HepG2 (cell line): ENCODE measurements around the gene PGPEP1. TPM values are rescaled to one million over a fixed set of nuclear protein-coding genes. Genes with fewer than 3 reads are reported as not detected.

Source experiments
- ATAC-seq: fragments of 200-7000 bp; cut with Tn5 transposase; 3 replicates; pipeline ENCODE4 v1.9.1; 2020; ENCODE audit warnings: mild to moderate bottlenecking, moderate library complexity
- BruUV-seq: library from RNA; stranded (reverse); fragments of 400-500 nt; replicated peaks from 2 replicates; lab custom pipeline; 2021; lab: Mats Ljungman, UMichigan
- CTCF ChIA-PET: fragments of 300-600 bp; formaldehyde crosslinking; extraction: SDS; loops from one replicate; lab custom pipeline; 2021; ENCODE audit warnings: low total read pairs, inconsistent platforms, low intra/inter-chr PET ratio; lab: Yijun Ruan, JAX
- POLR2A ChIA-PET: fragments of 350-600 bp; sonication (Branson Sonifier 250); formaldehyde crosslinking; loops from one replicate; lab custom pipeline; 2020; ENCODE audit warnings: antibody characterized with exemption, inconsistent platforms; lab: Yijun Ruan, JAX
- DNase-seq: peaks from one replicate; pipeline ENCODE4 v3.0.0-alpha.2; 2015; ENCODE audit warnings: low spot score
- FAIRE-seq: peaks from 3 replicates; lab custom pipeline; 2011; peaks lifted over from hg19 to GRCh38; lab: Jason Lieb, UNC
- H2AFZ ChIP-seq: one replicate; pipeline ENCODE4 v1.6.1; 2011; ENCODE audit warnings: low read length, inconsistent platforms
- H3K27ac ChIP-seq: fragments of 300-600 bp; 3 replicates; pipeline ENCODE4 v1.8.0; 2011; ENCODE audit warnings: mixed run types, mild to moderate bottlenecking, mixed read lengths, low read length, inconsistent platforms; ENCODE audit not compliant: insufficient read depth; ENCODE audit errors: extremely low read length
- H3K27me3 ChIP-seq, 2 experiments: fragments of 200-600 bp in 1 of 2; 2 replicates in 1 of 2; 3 replicates in 1 of 2; pipeline versions ENCODE4 v1.6.0 to v1.8.0; 2011; ENCODE audit warnings: low read length in 2 of 2, mild to moderate bottlenecking in 2 of 2, moderate library complexity in 2 of 2, inconsistent platforms in 1 of 2; ENCODE audit not compliant: insufficient read depth in 2 of 2, control insufficient read depth in 1 of 2
- H3K36me3 ChIP-seq, 2 experiments: fragments of 200-600 bp in 1 of 2; replicated peaks in 1 of 2; 2 replicates in 1 of 2; 3 replicates in 1 of 2; pipeline versions ENCODE4 v1.5.1 to v1.8.0; 2011; ENCODE audit warnings: low read length in 2 of 2, inconsistent platforms in 1 of 2; ENCODE audit not compliant: insufficient read depth in 2 of 2, control insufficient read depth in 1 of 2
- H3K4me1 ChIP-seq: 2 replicates; pipeline ENCODE4 v1.5.1; 2012; ENCODE audit warnings: low read length, inconsistent platforms; ENCODE audit not compliant: insufficient read depth
- H3K4me2 ChIP-seq: 2 replicates; pipeline ENCODE4 v1.6.0; 2011; ENCODE audit warnings: low read depth, low read length, inconsistent platforms
- H3K4me3 ChIP-seq, 3 experiments: fragments of 200-600 bp in 1 of 3; sonication (generic), shearing (Covaris generic) in 1 of 3; replicated peaks in 1 of 3; 2 replicates each; pipeline ENCODE4 v1.5.1; 2011 to 2016; ENCODE audit warnings: low read length in 3 of 3, inconsistent platforms in 2 of 3, low read depth in 2 of 3, mild to moderate bottlenecking in 2 of 3, control low read depth in 1 of 3, mixed read lengths in 1 of 3; ENCODE audit not compliant: insufficient read depth in 1 of 3
- H3K79me2 ChIP-seq: one replicate; pipeline ENCODE4 v1.6.1; 2011; ENCODE audit warnings: low read length, inconsistent platforms; ENCODE audit not compliant: insufficient read depth
- H3K9ac ChIP-seq: 2 replicates; pipeline ENCODE4 v1.6.0; 2011; ENCODE audit warnings: mild to moderate bottlenecking, low read depth, low read length, inconsistent platforms; ENCODE audit not compliant: insufficient read depth
- H3K9me3 ChIP-seq: 2 replicates; pipeline ENCODE4 v1.5.1; 2012; ENCODE audit warnings: mild to moderate bottlenecking, low read length
- H4K20me1 ChIP-seq: 2 replicates; pipeline ENCODE4 v1.6.0; 2011; ENCODE audit warnings: inconsistent platforms, mild to moderate bottlenecking, low read length, moderate library complexity; ENCODE audit not compliant: insufficient read depth
- HDAC1 ChIP-seq: sonication (generic); formaldehyde crosslinking; IDR thresholded peaks from 2 replicates; pipeline ENCODE4 v1.5.1; 2020; ENCODE audit warnings: mild to moderate bottlenecking, missing genetic modification reagents
- HDAC6 ChIP-seq: fragments of 200-600 bp; sonication (generic); IDR thresholded peaks from 2 replicates; pipeline ENCODE4 v1.7.0; 2017; ENCODE audit warnings: mild to moderate bottlenecking, antibody characterized with exemption, low read length, low read depth
- SRF ChIP-seq: IDR thresholded peaks from 2 replicates; pipeline ENCODE4 v1.6.1; 2011; ENCODE audit warnings: mild to moderate bottlenecking, low read depth, low read length, moderate library complexity
- SRSF1 ChIP-seq: fragments of 200-400 bp; formaldehyde crosslinking; optimal IDR thresholded peaks from 2 replicates; pipeline ENCODE3; 2017; ENCODE audit warnings: mild to moderate bottlenecking, low read depth, low read length, moderate library complexity
- ZKSCAN5 ChIP-seq: sonication (generic); formaldehyde crosslinking; IDR thresholded peaks from 2 replicates; pipeline ENCODE4 v1.5.1; 2020; ENCODE audit warnings: mild to moderate bottlenecking, missing genetic modification reagents
- ZNF121 ChIP-seq: sonication (generic); formaldehyde crosslinking; IDR thresholded peaks from 2 replicates; pipeline ENCODE4 v1.5.0; 2020; ENCODE audit warnings: mild to moderate bottlenecking, missing genetic modification reagents
- ZNF782 ChIP-seq: sonication (generic); formaldehyde crosslinking; IDR thresholded peaks from 2 replicates; pipeline ENCODE4 v1.4.0; 2020; ENCODE audit warnings: missing genetic modification reagents, mild to moderate bottlenecking, borderline replicate concordance
- WGBS: methylation state at CpG from one replicate; pipeline ENCODE4 v1.1.6; 2017; ENCODE audit warnings: low lambda C conversion rate; 5-methylcytosine and 5-hydroxymethylcytosine counted together
- in situ Hi-C: cut with HindIII; loops from 2 replicates; pipeline ENCODE4 v1.10.0; 2017; ENCODE audit warnings: low pct_unique_long_range_greater_than_20kb; ENCODE audit not compliant: extremely low pct_ligation_motif_present
- intact Hi-C: fragments of 100-400 bp; cut with micrococcal nuclease; formaldehyde crosslinking; loops from one replicate; pipeline ENCODE4 v1.10.0; 2022; ENCODE audit not compliant: unreplicated experiment
- polyA plus RNA-seq, 8 experiments: library from polyadenylated mRNA; depleted of rRNA in 3 of 8; stranded (reverse) in 7 of 8; unstranded in 1 of 8; fragments of >200 nt; fragmentation: Illumina TruSeq in 4 of 8; extraction: Trizol in 4 of 8; gene quantifications; 2 replicates each; pipeline versions ENCODE4 v1.2.1 to v1.2.3, GENCODE V29; 2011 to 2016; ENCODE audit warnings: low read depth in 4 of 8, missing spikeins in 1 of 8, mixed read lengths in 1 of 8; ENCODE audit not compliant: insufficient read depth in 1 of 8
- total RNA-seq, 5 experiments: library from RNA; depleted of rRNA; stranded (reverse); fragments of >200 nt; fragmentation: Illumina TruSeq; extraction: Trizol; gene quantifications; 2 replicates each; pipeline ENCODE4 v1.2.3, GENCODE V29; 2016; ENCODE audit warnings: low read depth in 1 of 5
- TF ChIP-seq, protein P1 (sequence below): sonication (generic); formaldehyde crosslinking; IDR thresholded peaks from 2 replicates; pipeline ENCODE4 v1.5.0; 2020; ENCODE audit warnings: mild to moderate bottlenecking, missing genetic modification reagents
- TF ChIP-seq, protein P2 (sequence below): sonication (generic); formaldehyde crosslinking; IDR thresholded peaks from 2 replicates; pipeline ENCODE4 v1.5.0; 2020; ENCODE audit warnings: missing genetic modification reagents
- TF ChIP-seq, protein P3 (sequence below): sonication (generic); formaldehyde crosslinking; IDR thresholded peaks from 2 replicates; pipeline ENCODE4 v1.8.0; 2022; ENCODE audit warnings: mild to moderate bottlenecking, missing genetic modification reagents, moderate library complexity
- TF ChIP-seq, protein P4 (sequence below): sonication (generic); formaldehyde crosslinking; IDR thresholded peaks from 2 replicates; pipeline ENCODE4 v1.5.1; 2020; ENCODE audit warnings: mild to moderate bottlenecking, moderate library complexity, missing genetic modification reagents
- TF ChIP-seq, protein P5 (sequence below): sonication (generic); formaldehyde crosslinking; IDR thresholded peaks from 2 replicates; pipeline ENCODE4 v1.8.0; 2022; ENCODE audit warnings: mild to moderate bottlenecking, missing genetic modification reagents, borderline replicate concordance
- TF ChIP-seq, protein P6 (sequence below): sonication (generic); formaldehyde crosslinking; IDR thresholded peaks from 2 replicates; pipeline ENCODE4 v1.8.0; 2022; ENCODE audit warnings: mild to moderate bottlenecking, missing genetic modification reagents; ENCODE audit not compliant: insufficient replicate concordance

Gene PGPEP1
- total and polyA plus RNA-seq, 2 of the 13 experiments (the other 11 are each of a cell fraction or from before 2014, with no cell fraction given): 53.1 to 56.6 TPM

DNA sequence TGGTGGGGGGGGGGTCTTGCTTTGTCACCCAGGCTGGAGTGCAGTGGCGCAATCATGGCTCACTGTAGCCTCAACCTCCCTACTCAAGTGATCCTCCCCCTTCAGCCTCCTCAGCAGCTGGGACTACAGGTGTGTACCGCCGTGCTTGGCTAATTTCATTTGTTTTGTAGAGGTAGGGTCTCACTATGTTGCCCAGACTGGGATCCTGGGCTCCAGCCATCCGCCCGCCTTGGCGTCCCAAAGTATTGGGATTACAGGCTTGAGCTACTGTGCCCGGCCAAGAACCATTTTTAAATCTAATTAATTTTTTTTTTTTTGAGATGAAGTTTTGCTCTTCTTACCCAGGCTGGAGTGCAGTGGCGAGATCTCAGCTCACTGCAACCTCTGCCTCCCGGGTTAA, 40.7 kb upstream of the PGPEP1 start:
- in situ Hi-C loops: no loop called here
- H3K9me3 ChIP-seq: no peaks in the 10 kb centered on the region
- no peak overlapping the region for H2AFZ ChIP-seq
- no TSS peak for BruUV-seq
- 76% methylated on average over 9 of the region's 9 CpGs for WGBS
- no peaks in the 10 kb centered on the region for H3K36me3 ChIP-seq
- DNase-seq: no peak
- TF ChIP-seq HDAC6 (no peak), ZNF121 (CRISPR knock-in tag) (peak; percentile 88), SRF (no peak), ZNF782 (CRISPR knock-in tag) (no peak), SRSF1 (no peak), HDAC1 (no peak), ZKSCAN5 (CRISPR knock-in tag) (no peak)
- TF ChIP-seq, protein P1, sequence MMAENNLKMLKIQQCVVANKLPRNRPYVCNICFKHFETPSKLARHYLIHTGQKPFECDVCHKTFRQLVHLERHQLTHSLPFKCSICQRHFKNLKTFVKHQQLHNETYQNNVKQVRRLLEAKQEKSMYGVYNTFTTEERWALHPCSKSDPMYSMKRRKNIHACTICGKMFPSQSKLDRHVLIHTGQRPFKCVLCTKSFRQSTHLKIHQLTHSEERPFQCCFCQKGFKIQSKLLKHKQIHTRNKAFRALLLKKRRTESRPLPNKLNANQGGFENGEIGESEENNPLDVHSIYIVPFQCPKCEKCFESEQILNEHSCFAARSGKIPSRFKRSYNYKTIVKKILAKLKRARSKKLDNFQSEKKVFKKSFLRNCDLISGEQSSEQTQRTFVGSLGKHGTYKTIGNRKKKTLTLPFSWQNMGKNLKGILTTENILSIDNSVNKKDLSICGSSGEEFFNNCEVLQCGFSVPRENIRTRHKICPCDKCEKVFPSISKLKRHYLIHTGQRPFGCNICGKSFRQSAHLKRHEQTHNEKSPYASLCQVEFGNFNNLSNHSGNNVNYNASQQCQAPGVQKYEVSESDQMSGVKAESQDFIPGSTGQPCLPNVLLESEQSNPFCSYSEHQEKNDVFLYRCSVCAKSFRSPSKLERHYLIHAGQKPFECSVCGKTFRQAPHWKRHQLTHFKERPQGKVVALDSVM: peak; percentile 22; the same call in 1 of the 2 replicates
- TF ChIP-seq, protein P2, sequence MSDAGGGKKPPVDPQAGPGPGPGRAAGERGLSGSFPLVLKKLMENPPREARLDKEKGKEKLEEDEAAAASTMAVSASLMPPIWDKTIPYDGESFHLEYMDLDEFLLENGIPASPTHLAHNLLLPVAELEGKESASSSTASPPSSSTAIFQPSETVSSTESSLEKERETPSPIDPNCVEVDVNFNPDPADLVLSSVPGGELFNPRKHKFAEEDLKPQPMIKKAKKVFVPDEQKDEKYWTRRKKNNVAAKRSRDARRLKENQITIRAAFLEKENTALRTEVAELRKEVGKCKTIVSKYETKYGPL (CRISPR knock-in tag): no peak
- TF ChIP-seq, protein P3, sequence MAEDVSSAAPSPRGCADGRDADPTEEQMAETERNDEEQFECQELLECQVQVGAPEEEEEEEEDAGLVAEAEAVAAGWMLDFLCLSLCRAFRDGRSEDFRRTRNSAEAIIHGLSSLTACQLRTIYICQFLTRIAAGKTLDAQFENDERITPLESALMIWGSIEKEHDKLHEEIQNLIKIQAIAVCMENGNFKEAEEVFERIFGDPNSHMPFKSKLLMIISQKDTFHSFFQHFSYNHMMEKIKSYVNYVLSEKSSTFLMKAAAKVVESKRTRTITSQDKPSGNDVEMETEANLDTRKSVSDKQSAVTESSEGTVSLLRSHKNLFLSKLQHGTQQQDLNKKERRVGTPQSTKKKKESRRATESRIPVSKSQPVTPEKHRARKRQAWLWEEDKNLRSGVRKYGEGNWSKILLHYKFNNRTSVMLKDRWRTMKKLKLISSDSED (CRISPR knock-in tag): no peak
- TF ChIP-seq, protein P4, sequence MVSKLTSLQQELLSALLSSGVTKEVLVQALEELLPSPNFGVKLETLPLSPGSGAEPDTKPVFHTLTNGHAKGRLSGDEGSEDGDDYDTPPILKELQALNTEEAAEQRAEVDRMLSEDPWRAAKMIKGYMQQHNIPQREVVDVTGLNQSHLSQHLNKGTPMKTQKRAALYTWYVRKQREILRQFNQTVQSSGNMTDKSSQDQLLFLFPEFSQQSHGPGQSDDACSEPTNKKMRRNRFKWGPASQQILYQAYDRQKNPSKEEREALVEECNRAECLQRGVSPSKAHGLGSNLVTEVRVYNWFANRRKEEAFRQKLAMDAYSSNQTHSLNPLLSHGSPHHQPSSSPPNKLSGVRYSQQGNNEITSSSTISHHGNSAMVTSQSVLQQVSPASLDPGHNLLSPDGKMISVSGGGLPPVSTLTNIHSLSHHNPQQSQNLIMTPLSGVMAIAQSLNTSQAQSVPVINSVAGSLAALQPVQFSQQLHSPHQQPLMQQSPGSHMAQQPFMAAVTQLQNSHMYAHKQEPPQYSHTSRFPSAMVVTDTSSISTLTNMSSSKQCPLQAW (CRISPR knock-in tag): no peak
- TF ChIP-seq, protein P5, sequence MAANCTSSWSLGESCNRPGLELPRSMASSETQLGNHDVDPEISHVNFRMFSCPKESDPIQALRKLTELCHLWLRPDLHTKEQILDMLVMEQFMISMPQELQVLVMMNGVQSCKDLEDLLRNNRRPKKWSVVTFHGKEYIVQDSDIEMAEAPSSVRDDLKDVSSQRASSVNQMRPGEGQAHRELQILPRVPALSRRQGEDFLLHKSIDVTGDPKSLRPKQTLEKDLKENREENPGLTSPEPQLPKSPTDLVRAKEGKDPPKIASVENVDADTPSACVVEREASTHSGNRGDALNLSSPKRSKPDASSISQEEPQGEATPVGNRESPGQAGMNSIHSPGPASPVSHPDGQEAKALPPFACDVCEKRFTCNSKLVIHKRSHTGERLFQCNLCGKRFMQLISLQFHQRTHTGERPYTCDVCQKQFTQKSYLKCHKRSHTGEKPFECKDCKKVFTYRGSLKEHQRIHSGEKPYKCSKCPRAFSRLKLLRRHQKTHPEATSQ (CRISPR knock-in tag): no peak
- TF ChIP-seq, protein P6, sequence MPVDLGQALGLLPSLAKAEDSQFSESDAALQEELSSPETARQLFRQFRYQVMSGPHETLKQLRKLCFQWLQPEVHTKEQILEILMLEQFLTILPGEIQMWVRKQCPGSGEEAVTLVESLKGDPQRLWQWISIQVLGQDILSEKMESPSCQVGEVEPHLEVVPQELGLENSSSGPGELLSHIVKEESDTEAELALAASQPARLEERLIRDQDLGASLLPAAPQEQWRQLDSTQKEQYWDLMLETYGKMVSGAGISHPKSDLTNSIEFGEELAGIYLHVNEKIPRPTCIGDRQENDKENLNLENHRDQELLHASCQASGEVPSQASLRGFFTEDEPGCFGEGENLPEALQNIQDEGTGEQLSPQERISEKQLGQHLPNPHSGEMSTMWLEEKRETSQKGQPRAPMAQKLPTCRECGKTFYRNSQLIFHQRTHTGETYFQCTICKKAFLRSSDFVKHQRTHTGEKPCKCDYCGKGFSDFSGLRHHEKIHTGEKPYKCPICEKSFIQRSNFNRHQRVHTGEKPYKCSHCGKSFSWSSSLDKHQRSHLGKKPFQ (CRISPR knock-in tag): no peak
- TF ChIP-seq, all 625 proteins: peak for 2
- Histone ChIP-seq H3K79me2 (no peaks in the 10 kb centered on the region), H3K27me3 (no peaks in the 10 kb centered on the region), H4K20me1 (no peaks in the 10 kb centered on the region), H3K9ac (no peak overlapping the region), H3K4me1 (peaks cover 51% of the 10 kb centered on the region), H3K27ac (no peak overlapping the region), H3K4me2 (no peak overlapping the region), H3K4me3 (no peak overlapping the region)
- FAIRE-seq (no peak), ATAC-seq (no peak)
- intact Hi-C loops: no loop called here
- ChIA-PET POLR2A (interaction anchor here (6.1 to 7.2 kb wide), 2 partner anchors 18 to 20 kb away, joined by 187 to 251 read pairs; partner anchors contain the start of genes JUND and LSM4), CTCF (no interaction called here)
